Measurements from ENCODE around the gene RGS7.
"Not testable (repeated sequence)": the region's sequence is repeated elsewhere in the genome, so short reads cannot be mapped to it uniquely, and the experiment has no call there.

The RGS7 gene

DNA sequence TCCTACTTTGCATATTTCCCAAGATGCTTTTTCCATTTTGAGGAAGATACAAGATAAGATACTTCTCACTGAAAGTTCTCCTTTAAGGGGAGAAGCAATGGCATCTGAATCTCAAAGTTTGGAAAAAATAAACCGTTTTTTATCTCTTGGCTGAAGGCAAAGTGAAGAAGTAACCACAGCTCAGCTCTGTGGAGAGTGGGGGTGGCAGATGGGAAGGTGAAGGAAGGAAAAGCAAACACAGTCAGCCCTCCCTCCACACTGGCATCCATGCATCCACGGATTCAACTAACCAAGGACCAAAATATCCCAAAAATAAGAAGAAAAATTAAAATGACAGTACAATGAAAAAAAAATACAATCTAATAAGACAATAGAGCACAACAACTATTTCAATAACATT, 211.1 kb downstream of the RGS7 start:
- no peaks in the 10 kb centered on the region for H3K9me3 ChIP-seq
- TF ChIP-seq, protein P1, sequence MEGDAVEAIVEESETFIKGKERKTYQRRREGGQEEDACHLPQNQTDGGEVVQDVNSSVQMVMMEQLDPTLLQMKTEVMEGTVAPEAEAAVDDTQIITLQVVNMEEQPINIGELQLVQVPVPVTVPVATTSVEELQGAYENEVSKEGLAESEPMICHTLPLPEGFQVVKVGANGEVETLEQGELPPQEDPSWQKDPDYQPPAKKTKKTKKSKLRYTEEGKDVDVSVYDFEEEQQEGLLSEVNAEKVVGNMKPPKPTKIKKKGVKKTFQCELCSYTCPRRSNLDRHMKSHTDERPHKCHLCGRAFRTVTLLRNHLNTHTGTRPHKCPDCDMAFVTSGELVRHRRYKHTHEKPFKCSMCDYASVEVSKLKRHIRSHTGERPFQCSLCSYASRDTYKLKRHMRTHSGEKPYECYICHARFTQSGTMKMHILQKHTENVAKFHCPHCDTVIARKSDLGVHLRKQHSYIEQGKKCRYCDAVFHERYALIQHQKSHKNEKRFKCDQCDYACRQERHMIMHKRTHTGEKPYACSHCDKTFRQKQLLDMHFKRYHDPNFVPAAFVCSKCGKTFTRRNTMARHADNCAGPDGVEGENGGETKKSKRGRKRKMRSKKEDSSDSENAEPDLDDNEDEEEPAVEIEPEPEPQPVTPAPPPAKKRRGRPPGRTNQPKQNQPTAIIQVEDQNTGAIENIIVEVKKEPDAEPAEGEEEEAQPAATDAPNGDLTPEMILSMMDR (IDR thresholded peaks at IDR 0.05; ENCODE audit: low read depth, low read length) = no peak
- no peak overlapping the region for H3K4me3 ChIP-seq (ENCODE audit: low read depth, low read length)
- no peak for DNase-seq
- no peaks in the 10 kb centered on the region for H3K27me3 ChIP-seq
- H3K36me3 ChIP-seq = no peaks in the 10 kb centered on the region
- H3K4me1 ChIP-seq = no peaks in the 10 kb centered on the region

DNA sequence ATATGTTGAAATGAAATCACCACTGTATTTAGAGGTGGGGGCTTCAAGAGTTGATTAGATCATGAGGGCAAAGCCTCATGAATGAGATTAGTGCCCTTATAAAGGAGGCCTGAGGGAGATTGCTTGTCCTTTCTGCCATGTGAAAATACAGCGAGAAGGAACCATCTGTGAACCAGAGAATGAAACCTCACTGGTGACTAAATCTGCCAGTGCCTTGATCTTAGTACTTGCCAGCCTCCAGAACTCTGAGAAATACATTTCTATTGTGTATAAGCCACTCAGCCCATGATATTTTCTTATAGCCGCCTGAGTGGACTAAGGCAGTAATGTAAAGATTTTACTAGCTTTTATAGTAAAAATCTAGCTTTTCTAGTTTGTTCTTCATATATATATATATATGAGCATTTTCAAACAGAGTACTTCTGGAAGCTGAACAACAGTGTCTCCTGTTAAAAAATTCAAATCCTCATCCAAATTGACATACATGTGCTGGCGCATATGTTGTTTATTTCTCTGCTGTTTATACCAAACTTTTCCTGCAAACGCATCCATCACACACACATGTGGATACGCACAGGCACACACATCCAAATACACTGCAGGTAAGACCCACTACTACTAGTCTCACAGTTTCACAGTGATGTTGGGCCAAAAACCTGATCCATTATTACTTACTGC, 213.1 kb downstream of the RGS7 start:
- H3K27me3 ChIP-seq = no peaks in the 10 kb centered on the region
- H3K9me3 ChIP-seq = no peaks in the 10 kb centered on the region
- no peaks in the 10 kb centered on the region for H3K4me1 ChIP-seq

DNA sequence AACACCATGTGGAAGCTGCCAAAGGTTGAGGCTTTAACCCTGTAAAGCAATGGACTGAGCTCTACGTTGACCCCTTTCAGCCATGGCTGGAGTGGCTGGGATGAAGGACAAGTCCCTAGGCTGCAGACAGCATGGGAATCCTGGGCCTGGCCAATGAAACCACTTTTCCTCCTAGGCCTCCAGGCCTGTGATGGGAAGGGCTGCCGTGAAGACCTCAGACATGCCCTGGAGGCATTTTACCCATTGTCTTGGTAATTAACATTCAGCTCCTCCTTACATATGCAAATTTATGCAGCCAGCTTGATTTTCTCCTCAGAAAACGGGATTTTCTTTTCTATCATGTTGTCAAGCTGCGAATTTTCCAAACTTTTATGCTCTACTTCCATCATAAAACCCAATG, 214.5 kb downstream of the RGS7 start:
- Histone ChIP-seq H3K9me3 (no peaks in the 10 kb centered on the region), H3K27me3 (no peaks in the 10 kb centered on the region), H3K4me1 (no peaks in the 10 kb centered on the region), H3K36me3 (no peaks in the 10 kb centered on the region), H3K4me3 (ENCODE audit: low read depth, low read length) (no peak overlapping the region)
- TF ChIP-seq, protein P1 (IDR thresholded peaks at IDR 0.05; ENCODE audit: low read depth, low read length) = no peak
- DNase-seq = no peak

More for the DNA sequence above, 213.1 kb downstream of the RGS7 start:
- DNase-seq = no peak
- H3K4me3 ChIP-seq (ENCODE audit: low read depth, low read length) = no peak overlapping the region
- TF ChIP-seq, protein P1 (IDR thresholded peaks at IDR 0.05; ENCODE audit: low read depth, low read length) = no peak
- no peaks in the 10 kb centered on the region for H3K36me3 ChIP-seq

DNA sequence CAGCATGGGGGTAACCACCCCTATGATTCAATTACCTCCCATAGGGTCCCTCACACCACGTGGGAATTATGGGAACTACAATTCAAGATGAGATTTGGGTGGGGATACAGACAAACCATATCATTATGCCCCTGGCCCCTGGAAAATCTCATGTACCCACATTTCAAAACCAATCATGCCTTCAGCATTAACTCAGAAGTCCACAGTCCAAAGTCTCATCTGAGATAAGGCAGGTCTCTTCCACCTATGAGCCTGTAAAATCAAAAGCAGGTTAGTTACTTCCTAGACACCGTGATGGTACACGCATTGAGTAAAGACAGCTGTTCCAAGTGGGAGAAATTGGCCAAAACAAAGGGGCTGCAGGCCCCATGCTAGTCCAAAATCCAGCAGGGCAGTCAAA, 215.4 kb downstream of the RGS7 start:
- not testable (repeated sequence) for H3K27me3 ChIP-seq; DNase-seq; H3K9me3 ChIP-seq; H3K4me1 ChIP-seq; H3K36me3 ChIP-seq; H3K4me3 ChIP-seq (ENCODE audit: low read depth, low read length)

DNA sequence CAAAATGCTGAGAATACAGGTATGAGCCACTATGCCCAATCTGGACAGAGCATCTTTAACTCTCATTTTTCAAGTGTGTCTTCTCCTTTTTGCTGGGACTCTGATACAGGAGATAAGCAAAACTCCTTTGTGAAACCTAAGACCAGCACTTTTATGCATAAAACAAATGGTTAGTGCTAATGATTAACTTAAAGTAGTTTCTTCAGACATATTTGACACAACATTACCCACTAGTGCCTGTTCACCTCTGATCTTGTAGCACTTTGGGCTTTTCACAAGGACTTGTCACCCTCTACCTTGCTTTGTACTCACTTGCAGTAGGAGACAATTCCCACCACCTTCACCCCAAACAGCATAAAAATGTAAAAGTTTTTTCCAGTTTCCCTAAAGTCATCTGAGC, 216.3 kb downstream of the RGS7 start:
- H3K36me3 ChIP-seq = no peaks in the 10 kb centered on the region
- no peak for DNase-seq
- H3K4me3 ChIP-seq (ENCODE audit: low read depth, low read length) = no peak overlapping the region
- H3K27me3 ChIP-seq = no peaks in the 10 kb centered on the region
- TF ChIP-seq, protein P1 (IDR thresholded peaks at IDR 0.05; ENCODE audit: low read depth, low read length) = no peak
- H3K4me1 ChIP-seq = no peaks in the 10 kb centered on the region
- H3K9me3 ChIP-seq = no peaks in the 10 kb centered on the region

DNA sequence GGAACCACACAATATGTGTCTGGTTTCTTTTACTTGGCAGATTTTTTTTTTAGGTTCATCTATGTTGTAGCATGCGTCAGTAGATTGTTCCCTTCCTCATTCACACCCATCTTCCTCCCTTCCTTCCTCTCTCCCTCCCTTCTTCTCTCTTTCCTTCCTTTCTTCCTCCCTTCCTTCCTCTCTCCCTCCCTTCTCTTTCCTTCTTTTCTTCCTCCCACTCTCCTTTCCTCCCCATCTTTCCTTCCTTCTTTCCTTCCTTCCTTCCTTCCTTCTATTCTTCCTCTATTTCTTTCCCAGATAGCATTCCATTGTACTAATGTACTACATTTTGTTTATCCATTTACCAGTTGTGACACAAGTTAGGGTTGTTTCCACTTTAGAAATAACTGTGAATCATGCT, 218.0 kb downstream of the RGS7 start:
- TF ChIP-seq, protein P1 (IDR thresholded peaks at IDR 0.05; ENCODE audit: low read depth, low read length) = no peak
- no peak overlapping the region for H3K4me3 ChIP-seq (ENCODE audit: low read depth, low read length)
- no peak for DNase-seq
- H3K27me3 ChIP-seq = no peaks in the 10 kb centered on the region
- no peaks in the 10 kb centered on the region for H3K9me3 ChIP-seq
- H3K4me1 ChIP-seq = no peaks in the 10 kb centered on the region
- H3K36me3 ChIP-seq = no peaks in the 10 kb centered on the region
